DOHH2 (cell line): Measurements from ENCODE around the gene MLST8.

Experiments
- CTCF ChIP-seq: fragments of 200-600 bp; sonication (generic); IDR thresholded peaks from one replicate; pipeline ENCODE4 v1.5.1; 2014; ENCODE audit warnings: antibody characterized with exemption, mild to moderate bottlenecking, low read depth, low read length; ENCODE audit not compliant: poor library complexity, severe bottlenecking
- EZH2phosphoT487 ChIP-seq: fragments of 200-600 bp; sonication (generic); IDR thresholded peaks from 2 replicates; pipeline ENCODE4 v1.6.1; 2017; ENCODE audit warnings: borderline replicate concordance, mild to moderate bottlenecking, antibody characterized with exemption, low read length, moderate library complexity, mixed read lengths

GRCh38 chr16:2207872-2208271 lies 2.6 kb downstream of the MLST8 start:
- no peak for TF ChIP-seq CTCF
- TF ChIP-seq EZH2phosphoT487, result no peak
